MM.1S (cell line): ENCODE results near the gene JMJD7.

Source experiments
- DNase-seq: peaks from one replicate; pipeline ENCODE4 v3.0.0-alpha.2; 2015
- H2AFZ ChIP-seq: fragments of 300-600 bp; sonication (generic); 2 replicates; pipeline ENCODE4 v1.6.0; 2016; ENCODE audit warnings: antibody characterized with exemption, low read length
- H3F3A ChIP-seq: fragments of 300-600 bp; sonication (generic); 2 replicates; pipeline ENCODE4 v1.6.1; 2016; ENCODE audit warnings: mild to moderate bottlenecking, antibody characterized with exemption, low read length, moderate library complexity, mixed read lengths; ENCODE audit not compliant: insufficient read depth
- H3K27ac ChIP-seq: fragments of 300-600 bp; sonication (generic); 2 replicates; pipeline ENCODE4 v1.5.1; 2016; ENCODE audit warnings: mild to moderate bottlenecking, low read length
- H3K27me3 ChIP-seq: fragments of 300-600 bp; sonication (generic); replicated peaks from 2 replicates; pipeline ENCODE4 v1.6.0; 2016; ENCODE audit warnings: low read length; ENCODE audit not compliant: insufficient read depth
- H3K36me3 ChIP-seq: fragments of 300-600 bp; sonication (generic); replicated peaks from 2 replicates; pipeline ENCODE4 v1.6.1; 2016; ENCODE audit warnings: mild to moderate bottlenecking, low read length, mixed read lengths; ENCODE audit not compliant: insufficient read depth
- H3K4me1 ChIP-seq: fragments of 300-600 bp; sonication (generic); 2 replicates; pipeline ENCODE4 v1.6.1; 2016; ENCODE audit warnings: low read length, mixed read lengths
- H3K4me2 ChIP-seq: fragments of 300-600 bp; sonication (generic); 2 replicates; pipeline ENCODE4 v1.6.0; 2016; ENCODE audit warnings: low read depth, low read length
- H3K4me3 ChIP-seq: fragments of 300-600 bp; sonication (generic); 2 replicates; pipeline ENCODE4 v1.5.1; 2016; ENCODE audit warnings: low read length, mixed read lengths
- H3K79me2 ChIP-seq: fragments of 300-600 bp; sonication (generic); 2 replicates; pipeline ENCODE4 v1.6.1; 2016; ENCODE audit warnings: mixed run types, low read length, mixed read lengths
- H3K9ac ChIP-seq: fragments of 300-600 bp; sonication (generic); 2 replicates; pipeline ENCODE4 v1.6.1; 2016; ENCODE audit warnings: low read length, mixed read lengths
- H3K9me2 ChIP-seq: fragments of 300-600 bp; sonication (generic); replicated peaks from 2 replicates; pipeline ENCODE4 v1.6.1; 2016; ENCODE audit warnings: mild to moderate bottlenecking, low read length, mixed read lengths; ENCODE audit not compliant: insufficient read depth
- H3K9me3 ChIP-seq: fragments of 300-600 bp; sonication (generic); replicated peaks from 2 replicates; pipeline ENCODE4 v1.6.1; 2016; ENCODE audit warnings: mild to moderate bottlenecking, low read length, mixed read lengths; ENCODE audit not compliant: insufficient read depth
- H4K20me1 ChIP-seq: fragments of 300-600 bp; sonication (generic); 2 replicates; pipeline ENCODE4 v1.6.1; 2016; ENCODE audit warnings: mild to moderate bottlenecking, low read length, moderate library complexity, mixed read lengths; ENCODE audit not compliant: insufficient read depth
- CTCF ChIP-seq: fragments of 300-600 bp; sonication (generic); IDR thresholded peaks from 2 replicates; pipeline ENCODE4 v1.5.1; 2016; ENCODE audit warnings: antibody characterized with exemption, low read length, mixed read lengths
- EZH2 ChIP-seq: fragments of 300-600 bp; sonication (generic); optimal IDR thresholded peaks from 2 replicates; pipeline ENCODE3; 2017; ENCODE audit warnings: low read depth, mild to moderate bottlenecking, antibody characterized with exemption, low read length, mixed read lengths
- EZH2phosphoT487 ChIP-seq: fragments of 300-600 bp; sonication (generic); IDR thresholded peaks from 2 replicates; pipeline ENCODE4 v1.6.1; 2018; ENCODE audit warnings: antibody characterized with exemption, low read length

Gene JMJD7

GRCh38 chr15:41814534-41814933 lies 13.4 kb upstream of the JMJD7 start:
- H3K9ac ChIP-seq = no peak overlapping the region
- no peaks in the 10 kb centered on the region for H3K36me3 ChIP-seq
- TF ChIP-seq EZH2 (no peak), EZH2phosphoT487 (no peak), CTCF (no peak)
- H3K9me2 ChIP-seq = no peaks in the 10 kb centered on the region
- no peaks in the 10 kb centered on the region for H4K20me1 ChIP-seq
- no peaks in the 10 kb centered on the region for H3K27me3 ChIP-seq
- H3F3A ChIP-seq = no peaks in the 10 kb centered on the region
- DNase-seq = no peak
- H3K9me3 ChIP-seq = no peaks in the 10 kb centered on the region
- H3K27ac ChIP-seq = no peak overlapping the region
- H3K4me1 ChIP-seq = no peaks in the 10 kb centered on the region
- H2AFZ ChIP-seq = no peak overlapping the region
- no peaks in the 10 kb centered on the region for H3K79me2 ChIP-seq
- H3K4me3 ChIP-seq = no peak overlapping the region
- H3K4me2 ChIP-seq = no peak overlapping the region

- Histone ChIP-seq H4K20me1 (no peaks in the 10 kb centered on the region), H3K4me2 (no peak overlapping the region), H3K9me2 (no peaks in the 10 kb centered on the region), H3K27me3 (no peaks in the 10 kb centered on the region), H3K4me1 (no peaks in the 10 kb centered on the region), H3K79me2 (no peaks in the 10 kb centered on the region), H3F3A (no peaks in the 10 kb centered on the region), H2AFZ (no peak overlapping the region), H3K27ac (no peak overlapping the region), H3K4me3 (no peak overlapping the region), H3K36me3 (no peaks in the 10 kb centered on the region), H3K9me3 (no peaks in the 10 kb centered on the region), H3K9ac (no peak overlapping the region)
- no peak for DNase-seq
- no peak for TF ChIP-seq CTCF
- no peak for TF ChIP-seq EZH2
- TF ChIP-seq EZH2phosphoT487 = no peak
Observed at GRCh38 chr15:41816788-41817187, 11.1 kb upstream of the JMJD7 start.

- Histone ChIP-seq H3K27ac (no peak overlapping the region), H3K4me3 (no peak overlapping the region), H3K36me3 (no peaks in the 10 kb centered on the region), H3F3A (no peaks in the 10 kb centered on the region), H3K27me3 (no peaks in the 10 kb centered on the region), H3K4me1 (no peaks in the 10 kb centered on the region), H2AFZ (no peak overlapping the region), H3K9ac (no peak overlapping the region), H4K20me1 (no peaks in the 10 kb centered on the region), H3K9me2 (no peaks in the 10 kb centered on the region), H3K4me2 (no peak overlapping the region), H3K79me2 (no peaks in the 10 kb centered on the region), H3K9me3 (no peaks in the 10 kb centered on the region)
- TF ChIP-seq EZH2 (no peak), EZH2phosphoT487 (no peak), CTCF (no peak)
- no peak for DNase-seq
Observed at GRCh38 chr15:41817327-41817726, 10.6 kb upstream of the JMJD7 start.
